Upper lobe of left lung (tissue), 4 donors: Measurements from ENCODE around the gene MTFMT.

ENCODE experiments used
- EP300 ChIP-seq, 4 donors: sonication (generic); formaldehyde crosslinking; IDR thresholded peaks; one replicate each; pipeline ENCODE4 v1.5.1; 2017; ENCODE audit warnings: antibody characterized with exemption in 4 of 4, control low read depth in 2 of 4
- TF ChIP-seq, protein P1 (sequence below), 6 experiments: fragments of 450-650 bp in 4 of 6; fragments of 200-600 bp in 2 of 6; sonication (generic) in 2 of 6; IDR thresholded peaks; one replicate each; pipeline ENCODE4 v1.5.1; 2016 to 2019; ENCODE audit warnings: antibody characterized with exemption in 6 of 6

DNA sequence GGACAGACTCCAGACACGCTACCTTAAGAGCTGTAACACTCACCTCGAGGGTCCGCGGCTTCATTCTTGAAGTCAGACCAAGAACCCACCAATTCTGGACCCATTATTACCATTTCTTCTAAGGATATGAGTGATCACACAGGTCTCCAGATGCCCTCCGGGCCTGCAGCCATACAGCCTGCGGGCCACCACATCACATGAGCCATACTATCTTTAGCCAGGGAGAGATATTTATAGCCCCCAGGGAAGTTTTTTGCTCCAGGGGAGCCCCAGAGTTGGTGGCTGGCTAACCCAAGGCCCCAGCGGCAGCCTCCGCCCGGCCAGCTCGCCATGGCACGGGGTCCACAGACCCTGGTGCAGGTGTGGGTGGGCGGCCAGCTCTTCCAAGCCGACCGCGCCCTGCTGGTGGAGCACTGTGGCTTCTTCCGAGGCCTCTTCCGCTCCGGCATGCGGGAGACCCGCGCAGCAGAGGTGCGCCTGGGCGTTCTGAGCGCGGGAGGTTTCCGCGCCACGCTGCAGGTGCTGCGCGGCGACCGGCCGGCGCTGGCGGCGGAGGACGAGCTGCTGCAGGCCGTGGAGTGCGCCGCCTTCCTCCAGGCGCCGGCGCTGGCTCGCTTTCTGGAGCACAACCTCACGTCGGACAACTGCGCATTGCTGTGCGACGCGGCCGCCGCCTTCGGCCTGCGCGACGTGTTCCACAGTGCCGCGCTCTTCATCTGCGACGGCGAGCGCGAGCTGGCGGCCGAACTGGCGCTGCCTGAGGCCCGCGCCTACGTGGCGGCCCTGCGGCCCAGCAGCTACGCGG, 47.2 kb upstream of the MTFMT start, which contains the start of gene KBTBD13:
- TF ChIP-seq EP300 (IDR thresholded peaks at IDR 0.05), result no peak
- TF ChIP-seq, protein P1, sequence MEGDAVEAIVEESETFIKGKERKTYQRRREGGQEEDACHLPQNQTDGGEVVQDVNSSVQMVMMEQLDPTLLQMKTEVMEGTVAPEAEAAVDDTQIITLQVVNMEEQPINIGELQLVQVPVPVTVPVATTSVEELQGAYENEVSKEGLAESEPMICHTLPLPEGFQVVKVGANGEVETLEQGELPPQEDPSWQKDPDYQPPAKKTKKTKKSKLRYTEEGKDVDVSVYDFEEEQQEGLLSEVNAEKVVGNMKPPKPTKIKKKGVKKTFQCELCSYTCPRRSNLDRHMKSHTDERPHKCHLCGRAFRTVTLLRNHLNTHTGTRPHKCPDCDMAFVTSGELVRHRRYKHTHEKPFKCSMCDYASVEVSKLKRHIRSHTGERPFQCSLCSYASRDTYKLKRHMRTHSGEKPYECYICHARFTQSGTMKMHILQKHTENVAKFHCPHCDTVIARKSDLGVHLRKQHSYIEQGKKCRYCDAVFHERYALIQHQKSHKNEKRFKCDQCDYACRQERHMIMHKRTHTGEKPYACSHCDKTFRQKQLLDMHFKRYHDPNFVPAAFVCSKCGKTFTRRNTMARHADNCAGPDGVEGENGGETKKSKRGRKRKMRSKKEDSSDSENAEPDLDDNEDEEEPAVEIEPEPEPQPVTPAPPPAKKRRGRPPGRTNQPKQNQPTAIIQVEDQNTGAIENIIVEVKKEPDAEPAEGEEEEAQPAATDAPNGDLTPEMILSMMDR (IDR thresholded peaks at IDR 0.05), result no peak
